Umbilical cord (tissue), 2 donors: Measurements from ENCODE around the gene FCRL3. TPM values are rescaled to one million over a fixed set of nuclear protein-coding genes. Genes with fewer than 3 reads are reported as not detected.

Source experiments
- DNase-seq: peaks from one replicate; pipeline ENCODE4 v3.0.0-alpha.2; 2015; ENCODE audit warnings: low spot score
- total RNA-seq: library from RNA; depleted of rRNA; stranded (reverse); fragments of >200 nt; gene quantifications from one replicate; pipeline ENCODE4 v1.2.3, GENCODE V29; 2014; ENCODE audit warnings: low replicate concordance; ENCODE audit not compliant: insufficient read depth

Gene FCRL3
- total RNA-seq, 1 donor from 2014 or later = 6.0 TPM

GRCh38 chr1:157682710-157683437 lies 17.7 kb downstream of the FCRL3 start:
- no peak for DNase-seq

- DNase-seq = no peak
Measured at GRCh38 chr1:157678721-157679120, 21.8 kb downstream of the FCRL3 start.

- no peak for DNase-seq
Measured at GRCh38 chr1:157673008-157673407, 27.6 kb downstream of the FCRL3 start.

- no peak for DNase-seq
Measured at GRCh38 chr1:157671895-157672294, 28.7 kb downstream of the FCRL3 start.

- no peak for DNase-seq
Measured at GRCh38 chr1:157659576-157660247, 40.9 kb downstream of the FCRL3 start.

GRCh38 chr1:157658571-157658970 lies 42.0 kb downstream of the FCRL3 start:
- DNase-seq = no peak

- DNase-seq = no peak
Measured at GRCh38 chr1:157653494-157653873, 47.1 kb downstream of the FCRL3 start.

- DNase-seq = peak; percentile 9
Measured at GRCh38 chr1:157652859-157653493, 47.6 kb downstream of the FCRL3 start.

GRCh38 chr1:157648317-157648716 lies 52.3 kb downstream of the FCRL3 start:
- DNase-seq = no peak

GRCh38 chr1:157646144-157646543 lies 54.4 kb downstream of the FCRL3 start:
- no peak for DNase-seq

- DNase-seq = no peak
Measured at GRCh38 chr1:157641177-157641576, 59.4 kb downstream of the FCRL3 start.

- DNase-seq = no peak
Measured at GRCh38 chr1:157639800-157640199, 60.8 kb downstream of the FCRL3 start.

- no peak for DNase-seq
Measured at GRCh38 chr1:157628773-157629172, 71.8 kb downstream of the FCRL3 start.

Other genes starting within 250 kb of the FCRL3 start
- gene FCRL5, start 148.3 kb downstream of the FCRL3 start, total RNA-seq = 5.8 TPM
- 5.8 TPM for gene FCRL4, start 102.7 kb downstream of the FCRL3 start, total RNA-seq
- 1.2 TPM for gene FCRL2, start 76.4 kb upstream of the FCRL3 start, total RNA-seq
- gene FCRL1, start 119.4 kb upstream of the FCRL3 start, total RNA-seq = 0.72 TPM
- gene CD5L, start 141.0 kb upstream of the FCRL3 start, total RNA-seq = not detected